Activated T-cell treated with anti-CD3 and anti-CD28 coated beads, Interleukin-2, amount 50 U/mL, for 48 hours (primary cell): ENCODE data around the gene TRABD2B.

Experiments used
- DNase-seq, 2 experiments: peaks; one replicate each; pipeline ENCODE4 v3.0.0-alpha.2; 2020

Gene TRABD2B

GRCh38 chr1:47712596-47713299 lies 284.4 kb downstream of the TRABD2B start:
- no peak for DNase-seq

GRCh38 chr1:47711848-47712492 lies 285.2 kb downstream of the TRABD2B start:
- no peak for DNase-seq

GRCh38 chr1:47711184-47711847 lies 285.9 kb downstream of the TRABD2B start:
- DNase-seq: no peak
